ENCODE results near the gene FRMD4A.

- TF ChIP-seq CTCF (IDR thresholded peaks at IDR 0.05) (no peak), POLR2AphosphoS5 (IDR thresholded peaks at IDR 0.05) (no peak), EP300 (IDR thresholded peaks at IDR 0.05) (no peak)
These were observed 69.4 kb downstream of the FRMD4A start for GRCh38 chr10:14261336-14261735.

All from upper lobe of left lung (tissue), 4 donors.